GM10847 (cell line): Measurements from ENCODE around the gene VEZT.

Experiments used
- POLR2A ChIP-seq: IDR thresholded peaks from 2 replicates; pipeline ENCODE4 v1.6.1; 2011; ENCODE audit not compliant: insufficient read length; ENCODE audit errors: extremely low read depth

The VEZT gene

GRCh38 chr12:95193139-95193538, 24.5 kb upstream of the VEZT start:
- no peak for TF ChIP-seq POLR2A

GRCh38 chr12:95195122-95195521, 22.5 kb upstream of the VEZT start:
- TF ChIP-seq POLR2A = no peak

GRCh38 chr12:95197636-95198035, 20.0 kb upstream of the VEZT start:
- no peak for TF ChIP-seq POLR2A

GRCh38 chr12:95198914-95199313, 18.7 kb upstream of the VEZT start:
- TF ChIP-seq POLR2A = no peak

GRCh38 chr12:95200128-95200894, 17.3 kb upstream of the VEZT start:
- no peak for TF ChIP-seq POLR2A

GRCh38 chr12:95201056-95201670, 16.4 kb upstream of the VEZT start:
- no peak for TF ChIP-seq POLR2A

- no peak for TF ChIP-seq POLR2A
Measured at GRCh38 chr12:95202691-95203486, 14.7 kb upstream of the VEZT start.

GRCh38 chr12:95203487-95204030, 14.0 kb upstream of the VEZT start:
- no peak for TF ChIP-seq POLR2A

GRCh38 chr12:95204141-95204866, 13.3 kb upstream of the VEZT start:
- TF ChIP-seq POLR2A = no peak

- no peak for TF ChIP-seq POLR2A
Measured at GRCh38 chr12:95205016-95205624, 12.5 kb upstream of the VEZT start.

GRCh38 chr12:95205685-95206084, 11.9 kb upstream of the VEZT start:
- no peak for TF ChIP-seq POLR2A

GRCh38 chr12:95206916-95207315, 10.7 kb upstream of the VEZT start:
- no peak for TF ChIP-seq POLR2A

GRCh38 chr12:95207407-95207806, 10.2 kb upstream of the VEZT start:
- no peak for TF ChIP-seq POLR2A

- no peak for TF ChIP-seq POLR2A
Measured at GRCh38 chr12:95208678-95209077, 8.9 kb upstream of the VEZT start.

GRCh38 chr12:95212586-95212985, 5.0 kb upstream of the VEZT start:
- no peak for TF ChIP-seq POLR2A
